HuH-7.5 (cell line): ENCODE results near the gene BTG1.
"Not testable (repeated sequence)": the region's sequence is repeated elsewhere in the genome, so short reads cannot be mapped to it uniquely, and the experiment has no call there.

Source experiments
- DNase-seq: peaks from one replicate; pipeline ENCODE4 v3.0.0; 2011; ENCODE audit warnings: low spot score

Gene BTG1

DNA sequence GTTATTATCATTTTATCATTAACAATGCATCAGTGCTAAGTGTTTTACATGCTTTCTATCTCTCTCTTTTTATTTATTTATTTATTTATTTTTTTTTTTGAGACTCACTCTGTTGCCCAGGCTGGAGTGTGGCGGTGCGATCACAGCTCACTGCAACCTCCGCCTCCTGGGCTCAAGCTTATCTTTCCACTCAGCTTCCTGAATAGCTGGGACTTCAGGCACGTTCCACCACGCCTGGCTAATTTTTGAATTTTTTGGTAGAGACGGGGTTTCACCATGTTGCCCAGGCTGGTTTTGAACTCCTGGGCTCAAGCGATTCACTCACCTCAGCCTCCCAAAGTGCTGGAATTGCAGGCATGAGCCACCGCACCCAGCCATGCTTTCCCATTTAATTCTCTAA lies 3.9 kb upstream of the BTG1 start:
- no peak for DNase-seq

DNA sequence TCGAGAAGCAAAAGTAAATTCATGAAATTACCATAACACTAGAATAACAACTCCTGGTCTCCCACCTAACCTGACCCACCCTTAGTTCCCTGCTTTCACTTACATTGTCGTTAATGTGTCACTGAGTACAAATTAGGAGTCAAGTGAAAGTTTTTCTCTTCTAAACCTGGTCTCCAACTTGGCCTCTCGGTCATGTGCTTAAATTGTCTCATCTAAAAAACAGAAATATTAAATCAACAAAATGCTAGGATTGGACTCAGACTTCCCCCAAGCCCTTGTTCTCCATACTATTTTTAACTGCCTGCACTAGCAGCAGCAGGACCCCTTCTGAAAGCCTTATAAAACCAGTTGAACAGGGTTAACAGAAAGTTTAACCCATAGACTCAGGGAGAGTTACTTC lies 1.8 kb upstream of the BTG1 start:
- no peak for DNase-seq

- DNase-seq = no peak
Measured at GRCh38 chr12:92146497-92147224, 1.0 kb upstream of the BTG1 start.

DNA sequence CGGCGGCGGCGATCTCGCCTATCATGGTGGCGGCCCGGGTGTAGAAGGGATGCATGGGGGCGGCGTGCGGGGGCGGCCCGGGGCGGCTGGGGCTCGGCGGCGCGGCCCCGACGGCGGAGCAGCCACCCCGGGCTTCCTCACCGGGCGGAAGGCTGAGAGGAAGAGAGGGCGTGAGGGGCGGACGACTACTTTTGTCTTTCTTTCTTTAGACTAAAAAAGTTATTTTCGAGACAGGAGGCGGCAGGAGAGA lies 240 bp downstream of the BTG1 start:
- no peak for DNase-seq

GRCh38 chr12:92144631-92145480 lies 790 bp downstream of the BTG1 start:
- DNase-seq = peak; percentile 53

- DNase-seq = peak; percentile 64
Measured at GRCh38 chr12:92143686-92144630, 1.7 kb downstream of the BTG1 start.

- DNase-seq = no peak
Measured at GRCh38 chr12:92143258-92143657, 2.4 kb downstream of the BTG1 start.

DNA sequence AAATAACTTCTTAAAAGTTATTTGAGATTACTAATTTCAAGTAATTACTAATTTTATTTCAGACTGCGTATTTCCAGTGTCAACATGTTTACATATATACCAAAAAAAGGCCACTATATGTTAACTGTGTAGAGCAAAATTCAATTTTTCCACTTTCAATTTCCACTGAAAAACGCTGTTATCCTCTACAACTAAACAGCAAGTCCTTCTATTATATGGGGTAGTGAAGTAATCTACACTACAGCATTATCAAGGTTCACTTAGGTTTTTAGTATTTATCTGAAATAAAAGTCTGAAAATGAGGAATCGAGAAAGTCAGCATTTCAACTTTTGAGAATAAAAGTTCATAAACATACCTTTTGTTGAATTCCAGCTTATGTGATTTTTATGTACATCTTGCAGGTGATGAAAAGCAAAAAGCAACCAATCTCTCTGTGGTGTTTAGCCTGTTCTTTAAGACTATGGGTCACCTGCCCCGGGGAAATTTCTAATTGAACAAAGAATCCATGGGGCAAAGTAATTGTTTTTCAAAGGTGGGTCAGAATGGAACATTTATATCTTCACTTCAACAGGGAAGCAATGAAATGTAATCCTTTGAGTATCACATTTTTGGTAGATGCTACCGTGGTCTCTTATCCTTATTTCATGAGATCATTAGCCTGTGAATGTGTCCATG lies 3.3 kb downstream of the BTG1 start:
- DNase-seq = no peak

GRCh38 chr12:92141591-92142121 lies 4.0 kb downstream of the BTG1 start:
- DNase-seq = no peak

DNA sequence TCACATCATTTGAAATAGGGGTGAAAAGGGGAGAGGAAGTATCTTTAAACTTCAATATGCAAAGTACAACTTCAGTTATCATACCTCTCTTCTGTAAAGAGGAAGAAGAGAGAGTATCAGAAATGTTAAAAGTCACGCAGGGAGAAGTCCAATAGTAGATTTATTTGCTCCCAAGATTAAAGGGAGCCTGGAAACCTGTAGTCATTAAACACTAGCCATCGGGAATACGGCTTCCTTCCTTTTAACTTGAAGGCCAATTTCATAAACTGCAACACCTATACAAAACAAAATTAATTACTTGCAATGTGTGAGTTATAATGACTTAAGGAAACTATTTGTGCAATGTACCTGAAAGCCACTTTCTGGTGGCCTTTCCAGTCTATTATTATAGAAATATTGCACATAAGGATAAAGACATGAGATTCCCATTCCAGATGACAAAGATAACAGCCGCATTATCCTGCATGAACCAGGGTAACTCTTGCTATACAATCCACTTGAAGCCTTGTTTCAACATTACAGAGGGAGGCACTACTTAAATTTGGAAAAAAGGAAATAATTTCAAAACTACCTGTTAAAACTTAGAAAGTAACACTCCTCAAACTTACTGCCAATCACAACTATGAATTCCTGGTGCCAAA lies 4.6 kb downstream of the BTG1 start:
- no peak for DNase-seq

GRCh38 chr12:92140156-92140555 lies 5.5 kb downstream of the BTG1 start:
- DNase-seq = no peak

DNA sequence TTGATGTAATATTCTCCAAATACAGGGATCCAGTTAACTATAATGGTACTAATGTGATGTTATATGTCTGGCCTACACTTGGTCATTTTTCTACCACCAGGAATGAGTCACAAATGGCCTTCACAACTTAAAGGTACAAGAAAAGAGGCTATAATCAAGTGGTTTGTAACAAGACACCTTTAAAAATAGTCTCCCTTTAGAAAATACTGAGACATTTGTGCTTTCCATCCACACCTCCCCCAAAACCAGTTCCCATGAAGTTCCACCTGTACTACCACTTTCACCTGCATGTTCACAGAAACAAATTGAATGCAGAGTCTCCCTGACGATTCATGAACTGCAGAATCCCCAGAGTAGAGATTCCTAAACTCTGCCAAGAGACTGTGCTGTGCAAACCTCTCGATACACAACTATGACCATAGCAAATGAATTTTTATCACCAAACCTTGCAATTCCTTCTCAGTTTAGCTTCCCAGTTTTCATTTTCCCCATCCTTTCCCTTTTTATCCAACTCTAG lies 6.0 kb downstream of the BTG1 start:
- no peak for DNase-seq

DNA sequence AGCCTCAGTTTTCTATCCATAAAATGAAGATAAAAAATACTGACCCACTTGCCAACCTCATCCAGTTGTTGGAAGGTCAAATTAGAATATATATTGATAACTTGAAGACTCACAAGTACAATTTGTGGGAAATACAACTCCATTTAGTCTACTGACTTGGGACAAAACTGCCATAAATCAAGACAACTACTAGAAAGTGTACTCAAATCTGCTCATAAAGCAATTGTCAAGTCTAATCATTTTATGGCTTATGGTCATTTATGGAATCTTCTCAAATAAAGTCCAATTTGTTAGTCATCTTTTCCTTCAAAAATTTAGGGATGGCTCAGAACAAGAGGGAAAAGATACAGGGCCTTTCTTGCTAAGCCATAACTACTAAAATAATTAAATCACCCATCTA lies 7.0 kb downstream of the BTG1 start:
- DNase-seq = no peak

DNA sequence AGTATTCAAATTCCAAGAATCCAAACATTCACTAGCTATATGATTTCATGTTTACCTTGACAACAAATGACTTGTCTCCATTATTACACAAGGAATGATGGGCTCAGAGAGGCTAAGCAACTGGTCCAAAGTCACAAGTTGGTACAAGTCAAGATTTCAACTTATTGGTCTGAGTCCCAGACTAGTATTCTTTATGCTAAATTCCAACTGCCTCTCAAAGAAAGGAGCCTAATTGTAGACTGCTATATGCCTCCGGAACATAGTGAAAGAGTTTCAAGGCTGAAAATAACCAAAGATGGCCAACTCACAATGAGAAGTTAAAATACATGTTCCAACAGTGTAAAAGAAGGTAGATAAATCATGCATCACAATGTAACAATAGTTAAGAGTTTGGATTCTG lies 7.5 kb downstream of the BTG1 start:
- no peak for DNase-seq

GRCh38 chr12:92136965-92137721 lies 8.5 kb downstream of the BTG1 start:
- peak; percentile 20 for DNase-seq

GRCh38 chr12:92136026-92136730 lies 9.5 kb downstream of the BTG1 start:
- DNase-seq = no peak

DNA sequence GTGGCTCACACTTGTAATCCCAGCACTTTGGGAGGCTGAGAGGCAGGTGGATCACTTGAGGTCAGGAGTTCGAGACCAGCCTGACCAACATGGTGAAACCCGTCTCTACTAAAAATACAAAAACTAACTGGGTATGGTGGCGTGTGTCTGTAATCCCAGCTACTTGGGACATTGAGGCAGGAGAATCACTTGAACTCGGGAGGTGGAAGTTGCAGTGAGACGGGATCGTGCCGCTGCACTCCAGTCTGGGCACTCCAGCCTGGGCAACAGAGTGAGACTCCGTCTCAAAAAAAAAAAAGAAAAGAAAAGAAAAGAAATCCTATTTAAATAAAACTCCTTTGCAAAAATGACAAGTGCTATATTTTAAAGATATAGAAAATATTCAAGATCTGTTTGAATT lies 10.1 kb downstream of the BTG1 start:
- not testable (repeated sequence) for DNase-seq

GRCh38 chr12:92134638-92135274 lies 10.9 kb downstream of the BTG1 start:
- no peak for DNase-seq
